Measurements from ENCODE around the gene POLA1.

Gene POLA1

DNA sequence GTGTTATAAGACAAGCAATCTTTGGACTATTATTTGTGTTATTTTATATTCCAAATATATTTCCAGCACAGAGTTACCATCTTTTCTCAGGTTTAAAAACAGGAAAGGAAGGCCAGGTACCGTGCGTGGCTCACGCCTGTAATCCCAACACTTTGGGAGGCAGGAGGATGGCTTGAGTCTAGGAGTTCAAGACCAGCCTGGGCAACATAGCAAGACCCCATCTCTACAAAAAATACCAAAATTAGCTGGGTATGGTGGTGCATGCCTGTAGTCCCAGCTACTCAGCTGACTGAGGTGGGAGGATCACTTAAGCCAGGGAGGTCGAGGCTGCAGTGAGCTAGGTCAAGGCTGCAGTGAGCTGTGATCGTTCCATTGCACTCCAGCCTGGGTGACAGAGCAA, 140.0 kb downstream of the POLA1 start:
- no peak for DNase-seq
- Histone ChIP-seq H3K9ac (ENCODE audit: low read length) (no peak overlapping the region), H3K4me2 (ENCODE audit: low read depth, low read length) (no peak overlapping the region), H3K9me2 (replicated peaks; ENCODE audit: insufficient read depth, low read length) (no peaks in the 10 kb centered on the region), H3K27me3 (replicated peaks; ENCODE audit: insufficient read depth, low read length) (no peaks in the 10 kb centered on the region), H3F3A (ENCODE audit: insufficient read depth, low read length) (no peaks in the 10 kb centered on the region), H4K20me1 (ENCODE audit: insufficient read depth, low read length) (peaks cover 4% of the 10 kb centered on the region; the same call in 1 of the 2 replicates), H3K9me3 (replicated peaks; ENCODE audit: insufficient read depth, low read length) (no peaks in the 10 kb centered on the region), H3K36me3 (replicated peaks; ENCODE audit: insufficient read depth, low read length) (no peaks in the 10 kb centered on the region), H2AFZ (ENCODE audit: low read length) (no peak overlapping the region), H3K4me3 (ENCODE audit: low read length) (no peak overlapping the region), H3K4me1 (ENCODE audit: low read length) (no peaks in the 10 kb centered on the region), H3K79me2 (ENCODE audit: low read length) (no peaks in the 10 kb centered on the region), H3K27ac (ENCODE audit: low read length) (no peak overlapping the region)
- no peak for TF ChIP-seq EZH2phosphoT487 (IDR thresholded peaks at IDR 0.05; ENCODE audit: low read length)
- no peak for TF ChIP-seq EZH2 (optimal IDR thresholded peaks at IDR 0.05; ENCODE audit: low read depth, low read length)

DNA sequence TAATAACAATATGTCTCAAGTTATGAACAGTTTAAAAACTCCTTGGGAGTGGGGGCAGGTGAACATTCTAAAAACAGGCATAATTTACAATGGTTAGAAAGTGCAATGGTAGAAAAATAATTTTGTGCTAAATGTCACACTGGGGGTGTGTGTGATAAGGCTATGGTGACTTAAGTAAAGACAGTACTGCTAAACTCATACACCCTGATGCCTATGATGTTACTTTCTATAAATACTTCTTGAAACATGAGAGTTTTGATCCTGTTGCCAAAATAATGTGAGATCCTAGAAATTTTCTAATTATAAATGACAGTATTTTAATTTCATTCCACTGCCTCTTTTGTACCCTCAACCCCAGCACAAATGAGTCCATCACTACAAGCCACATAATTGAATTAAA, 144.2 kb downstream of the POLA1 start:
- TF ChIP-seq, protein P1, sequence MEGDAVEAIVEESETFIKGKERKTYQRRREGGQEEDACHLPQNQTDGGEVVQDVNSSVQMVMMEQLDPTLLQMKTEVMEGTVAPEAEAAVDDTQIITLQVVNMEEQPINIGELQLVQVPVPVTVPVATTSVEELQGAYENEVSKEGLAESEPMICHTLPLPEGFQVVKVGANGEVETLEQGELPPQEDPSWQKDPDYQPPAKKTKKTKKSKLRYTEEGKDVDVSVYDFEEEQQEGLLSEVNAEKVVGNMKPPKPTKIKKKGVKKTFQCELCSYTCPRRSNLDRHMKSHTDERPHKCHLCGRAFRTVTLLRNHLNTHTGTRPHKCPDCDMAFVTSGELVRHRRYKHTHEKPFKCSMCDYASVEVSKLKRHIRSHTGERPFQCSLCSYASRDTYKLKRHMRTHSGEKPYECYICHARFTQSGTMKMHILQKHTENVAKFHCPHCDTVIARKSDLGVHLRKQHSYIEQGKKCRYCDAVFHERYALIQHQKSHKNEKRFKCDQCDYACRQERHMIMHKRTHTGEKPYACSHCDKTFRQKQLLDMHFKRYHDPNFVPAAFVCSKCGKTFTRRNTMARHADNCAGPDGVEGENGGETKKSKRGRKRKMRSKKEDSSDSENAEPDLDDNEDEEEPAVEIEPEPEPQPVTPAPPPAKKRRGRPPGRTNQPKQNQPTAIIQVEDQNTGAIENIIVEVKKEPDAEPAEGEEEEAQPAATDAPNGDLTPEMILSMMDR (IDR thresholded peaks at IDR 0.05; ENCODE audit: low read length) = no peak
- no peak for TF ChIP-seq EZH2phosphoT487 (IDR thresholded peaks at IDR 0.05; ENCODE audit: low read length)
- no peak for TF ChIP-seq EZH2 (optimal IDR thresholded peaks at IDR 0.05; ENCODE audit: low read depth, low read length)
- Histone ChIP-seq H3K27me3 (replicated peaks; ENCODE audit: insufficient read depth, low read length) (no peaks in the 10 kb centered on the region), H3F3A (ENCODE audit: insufficient read depth, low read length) (no peaks in the 10 kb centered on the region), H3K9ac (ENCODE audit: low read length) (no peak overlapping the region), H3K4me3 (ENCODE audit: low read length) (no peak overlapping the region), H2AFZ (ENCODE audit: low read length) (no peak overlapping the region), H3K9me2 (replicated peaks; ENCODE audit: insufficient read depth, low read length) (no peaks in the 10 kb centered on the region), H3K4me1 (ENCODE audit: low read length) (no peaks in the 10 kb centered on the region), H3K9me3 (replicated peaks; ENCODE audit: insufficient read depth, low read length) (no peaks in the 10 kb centered on the region), H3K27ac (ENCODE audit: low read length) (no peak overlapping the region), H4K20me1 (ENCODE audit: insufficient read depth, low read length) (peaks cover 4% of the 10 kb centered on the region; the same call in 1 of the 2 replicates), H3K4me2 (ENCODE audit: low read depth, low read length) (no peak overlapping the region), H3K79me2 (ENCODE audit: low read length) (peaks cover 4% of the 10 kb centered on the region; the same call in 1 of the 2 replicates), H3K36me3 (replicated peaks; ENCODE audit: insufficient read depth, low read length) (no peaks in the 10 kb centered on the region)
- DNase-seq = no peak

DNA sequence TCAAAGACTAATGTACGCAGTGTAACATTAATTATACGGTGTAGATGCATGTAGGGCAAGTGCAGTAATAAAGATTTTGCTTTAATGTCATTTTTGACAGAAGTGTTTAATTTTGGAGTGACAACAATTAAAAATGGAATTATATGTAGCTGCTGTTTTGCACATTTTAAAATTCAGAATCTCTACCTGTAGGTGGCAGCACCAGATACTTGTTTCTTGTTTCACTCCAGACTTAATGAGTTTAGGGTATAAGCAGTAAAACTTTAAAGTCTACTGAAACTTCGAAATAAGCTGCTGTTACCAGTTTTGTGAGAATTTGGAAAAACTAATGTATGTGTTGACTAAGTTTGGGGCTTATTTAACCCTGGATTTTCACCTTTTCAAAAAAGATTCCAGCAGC, 144.9 kb downstream of the POLA1 start:
- Histone ChIP-seq H3K4me1 (ENCODE audit: low read length) (no peaks in the 10 kb centered on the region), H3K9ac (ENCODE audit: low read length) (no peak overlapping the region), H2AFZ (ENCODE audit: low read length) (no peak overlapping the region), H3K27me3 (replicated peaks; ENCODE audit: insufficient read depth, low read length) (no peaks in the 10 kb centered on the region), H3F3A (ENCODE audit: insufficient read depth, low read length) (no peaks in the 10 kb centered on the region), H3K9me3 (replicated peaks; ENCODE audit: insufficient read depth, low read length) (no peaks in the 10 kb centered on the region), H3K27ac (ENCODE audit: low read length) (no peak overlapping the region), H3K36me3 (replicated peaks; ENCODE audit: insufficient read depth, low read length) (no peaks in the 10 kb centered on the region), H3K9me2 (replicated peaks; ENCODE audit: insufficient read depth, low read length) (no peaks in the 10 kb centered on the region), H3K4me2 (ENCODE audit: low read depth, low read length) (no peak overlapping the region), H3K79me2 (ENCODE audit: low read length) (peaks cover 4% of the 10 kb centered on the region; the same call in 1 of the 2 replicates), H3K4me3 (ENCODE audit: low read length) (no peak overlapping the region), H4K20me1 (ENCODE audit: insufficient read depth, low read length) (peaks cover 4% of the 10 kb centered on the region; the same call in 1 of the 2 replicates)
- TF ChIP-seq, protein P1 (IDR thresholded peaks at IDR 0.05; ENCODE audit: low read length) = peak; percentile 48
- no peak for TF ChIP-seq EZH2phosphoT487 (IDR thresholded peaks at IDR 0.05; ENCODE audit: low read length)
- TF ChIP-seq EZH2 (optimal IDR thresholded peaks at IDR 0.05; ENCODE audit: low read depth, low read length) = no peak
- DNase-seq = peak; percentile 19

DNA sequence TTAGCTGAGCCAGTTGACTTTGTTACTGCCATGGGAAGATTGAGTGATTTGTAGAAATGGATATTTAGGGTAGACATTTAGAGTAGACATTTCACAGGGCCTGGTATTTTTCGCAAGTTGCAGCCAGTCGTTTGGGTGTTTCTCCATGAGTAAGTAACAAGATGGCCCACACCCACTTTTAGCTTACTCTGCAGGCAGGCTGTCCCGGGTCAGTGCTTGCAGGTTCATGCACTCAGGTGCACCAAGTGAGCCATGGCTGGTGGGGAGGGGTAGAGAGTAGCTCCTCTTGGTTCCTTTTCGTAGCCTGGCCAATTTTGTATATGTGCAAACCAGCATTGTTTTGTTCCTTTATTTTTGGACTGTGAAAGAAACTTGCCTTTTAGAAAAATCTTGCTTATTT, 145.6 kb downstream of the POLA1 start:
- Histone ChIP-seq H3K9me2 (replicated peaks; ENCODE audit: insufficient read depth, low read length) (no peaks in the 10 kb centered on the region), H3K27me3 (replicated peaks; ENCODE audit: insufficient read depth, low read length) (no peaks in the 10 kb centered on the region), H3K4me3 (ENCODE audit: low read length) (no peak overlapping the region), H3K9ac (ENCODE audit: low read length) (no peak overlapping the region), H2AFZ (ENCODE audit: low read length) (no peak overlapping the region), H4K20me1 (ENCODE audit: insufficient read depth, low read length) (peaks cover 4% of the 10 kb centered on the region; the same call in 1 of the 2 replicates), H3K4me2 (ENCODE audit: low read depth, low read length) (no peak overlapping the region), H3F3A (ENCODE audit: insufficient read depth, low read length) (no peaks in the 10 kb centered on the region), H3K79me2 (ENCODE audit: low read length) (peaks cover 4% of the 10 kb centered on the region; the same call in 1 of the 2 replicates), H3K4me1 (ENCODE audit: low read length) (no peaks in the 10 kb centered on the region), H3K27ac (ENCODE audit: low read length) (no peak overlapping the region), H3K36me3 (replicated peaks; ENCODE audit: insufficient read depth, low read length) (no peaks in the 10 kb centered on the region), H3K9me3 (replicated peaks; ENCODE audit: insufficient read depth, low read length) (no peaks in the 10 kb centered on the region)
- TF ChIP-seq EZH2 (optimal IDR thresholded peaks at IDR 0.05; ENCODE audit: low read depth, low read length) (no peak), EZH2phosphoT487 (IDR thresholded peaks at IDR 0.05; ENCODE audit: low read length) (no peak)
- TF ChIP-seq, protein P1 (IDR thresholded peaks at IDR 0.05; ENCODE audit: low read length) = no peak
- no peak for DNase-seq

Data from MM.1S (cell line).